AG08395 (cell line): ENCODE measurements around the gene MTSS2.

Experiments
- DNase-seq: peaks from one replicate; pipeline ENCODE4 v3.0.0; 2012; ENCODE audit warnings: mixed read lengths, low spot score

The MTSS2 gene

GRCh38 chr16:70687102-70687511 lies 1.3 kb upstream of the MTSS2 start:
- no peak for DNase-seq

GRCh38 chr16:70686376-70687101 lies 686 bp upstream of the MTSS2 start:
- DNase-seq, result no peak

GRCh38 chr16:70685061-70685937 lies 554 bp downstream of the MTSS2 start:
- DNase-seq, result no peak

- no peak for DNase-seq
These were observed 1.4 kb downstream of the MTSS2 start for GRCh38 chr16:70684146-70685060.

- DNase-seq, result no peak
These were observed 2.5 kb downstream of the MTSS2 start for GRCh38 chr16:70683146-70683944.

GRCh38 chr16:70682239-70683145 lies 3.4 kb downstream of the MTSS2 start:
- DNase-seq, result no peak

GRCh38 chr16:70681382-70682238 lies 4.2 kb downstream of the MTSS2 start:
- DNase-seq, result no peak

- no peak for DNase-seq
These were observed 5.1 kb downstream of the MTSS2 start for GRCh38 chr16:70680495-70681381.

- no peak for DNase-seq
These were observed 6.0 kb downstream of the MTSS2 start for GRCh38 chr16:70679671-70680494.

GRCh38 chr16:70678898-70679670 lies 6.8 kb downstream of the MTSS2 start:
- DNase-seq, result no peak

- no peak for DNase-seq
These were observed 7.5 kb downstream of the MTSS2 start for GRCh38 chr16:70678121-70678897.

GRCh38 chr16:70677499-70678120 lies 8.2 kb downstream of the MTSS2 start:
- no peak for DNase-seq

- DNase-seq, result no peak
These were observed 9.0 kb downstream of the MTSS2 start for GRCh38 chr16:70676675-70677498.

GRCh38 chr16:70675851-70676513 lies 9.9 kb downstream of the MTSS2 start:
- no peak for DNase-seq
